Kidney epithelial cell (primary cell): ENCODE data around the gene FAM110D. TPM values are rescaled to one million over a fixed set of nuclear protein-coding genes. Genes with fewer than 3 reads are reported as not detected.

Experiments used
- DNase-seq: peaks from one replicate; pipeline ENCODE4 v3.0.0-alpha.2; 2010; ENCODE audit warnings: low read depth
- H3K27me3 ChIP-seq: 2 replicates; pipeline ENCODE4 v1.6.0; 2011; ENCODE audit warnings: low read length; ENCODE audit not compliant: control insufficient read depth, insufficient read depth
- H3K36me3 ChIP-seq: 2 replicates; pipeline ENCODE4 v1.5.1; 2011; ENCODE audit warnings: low read length; ENCODE audit not compliant: control insufficient read depth, insufficient read depth
- H3K4me3 ChIP-seq: 2 replicates; pipeline ENCODE4 v1.5.1; 2011; ENCODE audit warnings: low read depth, mild to moderate bottlenecking, control low read depth, low read length
- CTCF ChIP-seq: IDR thresholded peaks from 2 replicates; pipeline ENCODE4 v1.5.1; 2011; ENCODE audit warnings: mild to moderate bottlenecking, moderate library complexity, low read length, control low read depth, inconsistent platforms; ENCODE audit not compliant: insufficient read depth, poor library complexity, severe bottlenecking
- total RNA-seq: library from RNA; depleted of rRNA; stranded (reverse); fragments of >200 nt; gene quantifications from 2 replicates; pipeline ENCODE4 v1.2.3, GENCODE V29; 2015

Gene FAM110D
- total RNA-seq, 1 donor from 2014 or later = 0.79 TPM

GRCh38 chr1:26160527-26161414 lies 1.9 kb downstream of the FAM110D start:
- H3K36me3 ChIP-seq = no peaks in the 10 kb centered on the region
- peak overlapping the region; percentile 33 for H3K4me3 ChIP-seq
- peaks cover 30% of the 10 kb centered on the region for H3K27me3 ChIP-seq
- DNase-seq = no peak
- no peak for TF ChIP-seq CTCF

- Histone ChIP-seq H3K27me3 (peaks cover 26% of the 10 kb centered on the region), H3K4me3 (peak overlapping the region; percentile 33), H3K36me3 (no peaks in the 10 kb centered on the region)
- no peak for TF ChIP-seq CTCF
- no peak for DNase-seq
These were observed 2.7 kb downstream of the FAM110D start for GRCh38 chr1:26161415-26162219.

GRCh38 chr1:26162220-26162709 lies 3.4 kb downstream of the FAM110D start:
- no peak for TF ChIP-seq CTCF
- peaks cover 26% of the 10 kb centered on the region for H3K27me3 ChIP-seq
- no peak for DNase-seq
- peak overlapping the region; percentile 27 for H3K4me3 ChIP-seq
- H3K36me3 ChIP-seq = no peaks in the 10 kb centered on the region

- no peak for DNase-seq
- H3K27me3 ChIP-seq = peaks cover 26% of the 10 kb centered on the region
- no peaks in the 10 kb centered on the region for H3K36me3 ChIP-seq
- no peak for TF ChIP-seq CTCF
- H3K4me3 ChIP-seq = peak overlapping the region; percentile 16
These were observed 4.8 kb downstream of the FAM110D start for GRCh38 chr1:26163684-26164035.

DNA sequence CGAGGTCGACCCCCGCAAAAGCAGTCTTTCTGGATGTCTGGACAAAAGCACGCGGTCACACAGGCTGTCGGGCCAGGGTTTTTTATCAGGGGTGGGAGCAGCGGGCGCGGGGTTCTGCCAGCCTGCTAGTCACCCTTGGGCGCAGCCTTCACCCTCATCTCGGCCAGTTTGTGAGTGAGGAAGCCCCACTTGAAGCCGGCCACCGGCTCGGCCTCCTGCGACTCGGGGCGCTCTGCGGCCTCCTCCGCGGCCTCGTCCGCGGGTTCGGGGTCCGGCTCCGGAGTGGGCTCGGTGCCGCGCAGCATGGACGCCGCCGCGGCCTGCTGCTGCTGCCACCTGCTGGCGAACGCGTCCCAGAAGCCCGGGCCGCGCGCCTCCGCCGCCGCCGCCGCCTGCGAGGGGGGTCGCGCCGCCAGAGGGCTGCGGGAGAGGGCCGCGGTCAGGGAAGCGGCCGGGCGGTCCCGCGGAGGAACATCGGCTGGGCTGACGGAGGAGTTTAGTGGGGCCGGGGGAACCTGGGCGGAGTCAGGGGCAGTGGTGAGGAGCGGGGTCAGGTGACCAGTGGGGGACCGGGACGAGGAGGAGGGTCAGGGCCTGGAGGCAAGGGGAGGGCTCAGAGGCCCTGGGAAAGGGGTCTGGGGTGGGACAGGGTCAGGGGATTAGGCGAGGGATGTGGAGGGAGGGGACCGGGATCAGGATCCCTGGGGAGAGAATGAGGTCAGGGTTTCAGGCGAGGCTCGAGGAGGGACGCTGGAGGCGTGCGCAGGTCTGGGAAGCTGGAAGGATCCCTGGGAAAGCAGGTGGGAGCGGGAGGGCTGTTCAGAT lies 5.4 kb downstream of the FAM110D start:
- H3K27me3 ChIP-seq = peaks cover 26% of the 10 kb centered on the region
- no peak for DNase-seq
- H3K36me3 ChIP-seq = no peaks in the 10 kb centered on the region
- peak overlapping the region; percentile 21 for H3K4me3 ChIP-seq
- no peak for TF ChIP-seq CTCF
